ENCODE results near the gene ING4.
"Not testable (repeated sequence)": the region's sequence is repeated elsewhere in the genome, so short reads cannot be mapped to it uniquely, and the experiment has no call there.

ING4 gene

GRCh38 chr12:6662906-6663742 is at the start of gene ING4:
ING4 (minus strand) TSS chr12:6663119; CDS start chr12:6663101, 18 bp downstream.
- DNase-seq (ENCODE audit: low read depth) = peak; percentile 93

GRCh38 chr12:6708960-6709394 is 46.1 kb upstream of the ING4 start:
- DNase-seq (ENCODE audit: low read depth) = no peak

DNA sequence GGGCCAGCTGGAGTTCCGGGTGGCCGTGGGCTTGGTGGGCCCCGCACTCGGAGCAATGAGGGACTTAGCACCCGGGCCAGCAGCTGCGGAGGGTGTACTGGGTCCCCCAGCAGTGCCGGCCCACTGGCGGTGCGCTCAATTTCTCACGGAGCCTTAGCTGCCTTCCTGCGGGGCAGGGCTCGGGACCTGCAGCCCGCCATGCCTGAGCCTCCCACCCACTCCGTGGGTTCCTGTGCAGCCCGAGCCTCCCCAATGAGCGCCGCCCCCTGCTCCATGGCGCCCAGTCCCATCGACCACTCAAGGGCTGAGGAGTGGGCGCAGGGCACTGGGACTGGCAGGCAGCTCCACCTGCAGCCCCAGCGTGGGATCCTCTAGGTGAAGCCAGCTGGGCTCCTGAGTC is 45.4 kb upstream of the ING4 start:
- not testable (repeated sequence) for DNase-seq (ENCODE audit: low read depth)

DNA sequence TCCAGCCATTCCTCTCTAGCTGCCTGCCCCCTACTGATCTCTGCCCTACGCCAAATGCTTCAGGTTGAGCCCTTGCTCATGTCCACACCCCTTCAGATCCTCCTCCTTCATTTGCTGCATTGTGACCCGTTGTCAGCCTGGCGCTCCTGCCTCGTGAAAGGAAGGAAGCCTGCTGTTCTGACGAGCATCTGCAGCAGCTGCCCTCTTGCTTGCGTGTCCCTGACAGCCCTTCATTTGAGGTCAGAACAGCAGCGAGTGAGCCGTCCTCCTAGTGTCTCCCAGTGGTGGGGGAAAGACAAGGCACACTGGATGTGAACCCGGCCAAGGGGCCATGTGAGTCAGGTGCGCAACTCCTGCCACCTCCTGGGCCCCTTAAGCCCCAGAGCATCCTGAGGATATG is 40.7 kb upstream of the ING4 start:
- no peak for DNase-seq (ENCODE audit: low read depth)

DNA sequence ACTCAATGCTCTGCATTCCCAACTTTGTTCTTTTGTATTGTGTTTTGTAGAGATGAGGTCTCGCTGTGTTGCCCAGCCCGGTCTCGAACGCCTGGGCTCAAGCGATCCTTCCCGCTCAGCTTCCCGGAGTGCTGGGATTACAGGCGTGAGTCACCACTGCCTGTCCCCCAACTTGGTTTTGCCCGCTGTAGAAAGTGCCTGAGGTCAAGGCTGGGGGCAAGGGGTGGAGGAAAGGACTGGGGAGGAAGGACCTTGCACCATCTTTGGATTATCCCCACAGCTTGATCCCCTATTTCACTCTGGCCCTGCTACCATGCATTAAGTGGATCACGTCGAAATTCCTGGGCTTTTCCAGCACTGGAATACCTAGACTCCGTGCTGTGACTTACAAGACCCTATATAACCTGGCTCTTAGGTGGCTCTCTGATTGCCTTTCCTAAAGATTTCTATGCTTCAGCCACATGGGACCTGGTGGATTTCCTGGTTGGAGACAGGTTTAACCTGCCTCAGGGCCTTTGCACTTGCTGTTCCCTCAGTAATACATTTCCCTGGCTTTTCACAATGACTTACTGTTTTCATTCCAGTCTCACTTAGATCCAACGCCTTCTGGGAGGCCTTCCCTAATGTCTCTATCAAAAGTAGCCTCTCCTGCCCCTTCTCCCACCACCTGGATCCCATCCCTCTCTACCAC is 38.3 kb upstream of the ING4 start:
- DNase-seq (ENCODE audit: low read depth) = no peak

GRCh38 chr12:6700646-6701051 is 37.7 kb upstream of the ING4 start, which contains the start of gene PIANP:
PIANP (minus strand) TSS chr12:6700815; CDS start chr12:6698061, 2,754 bp downstream.
- DNase-seq (ENCODE audit: low read depth) = peak; percentile 29

DNA sequence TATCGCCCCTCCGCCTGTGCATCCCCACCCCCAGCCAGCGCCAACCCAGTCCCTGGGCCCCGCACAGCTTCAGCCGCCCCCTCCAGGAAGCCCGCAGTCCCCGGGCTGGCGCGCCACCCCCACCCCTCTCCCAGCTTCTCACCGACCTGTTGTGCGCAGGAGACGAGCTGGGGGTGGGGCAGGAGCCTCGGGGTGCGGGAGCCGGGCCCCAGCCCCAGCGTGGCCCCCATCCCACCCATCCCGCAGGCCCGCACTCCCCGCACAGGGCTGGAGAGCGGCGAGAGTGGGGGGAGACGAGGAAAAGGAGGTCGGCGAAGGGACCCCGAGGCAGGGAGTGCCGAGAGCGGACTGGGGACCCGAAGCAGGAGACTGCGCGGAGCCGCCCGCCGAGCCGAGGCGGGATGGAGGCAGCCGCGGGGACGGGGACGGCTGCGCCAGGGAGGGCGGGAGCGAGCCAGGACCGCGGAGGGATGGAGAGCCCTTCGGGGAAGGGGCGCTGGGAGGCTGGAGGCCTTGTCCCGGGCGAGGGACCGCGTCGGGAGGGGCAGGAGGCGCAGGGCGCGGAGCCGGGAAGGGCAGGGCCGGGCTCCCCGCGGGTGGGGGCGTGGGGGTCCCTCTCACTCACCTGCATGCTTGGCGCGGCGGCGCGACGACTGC is 37.2 kb upstream of the ING4 start:
- no peak for DNase-seq (ENCODE audit: low read depth)

DNA sequence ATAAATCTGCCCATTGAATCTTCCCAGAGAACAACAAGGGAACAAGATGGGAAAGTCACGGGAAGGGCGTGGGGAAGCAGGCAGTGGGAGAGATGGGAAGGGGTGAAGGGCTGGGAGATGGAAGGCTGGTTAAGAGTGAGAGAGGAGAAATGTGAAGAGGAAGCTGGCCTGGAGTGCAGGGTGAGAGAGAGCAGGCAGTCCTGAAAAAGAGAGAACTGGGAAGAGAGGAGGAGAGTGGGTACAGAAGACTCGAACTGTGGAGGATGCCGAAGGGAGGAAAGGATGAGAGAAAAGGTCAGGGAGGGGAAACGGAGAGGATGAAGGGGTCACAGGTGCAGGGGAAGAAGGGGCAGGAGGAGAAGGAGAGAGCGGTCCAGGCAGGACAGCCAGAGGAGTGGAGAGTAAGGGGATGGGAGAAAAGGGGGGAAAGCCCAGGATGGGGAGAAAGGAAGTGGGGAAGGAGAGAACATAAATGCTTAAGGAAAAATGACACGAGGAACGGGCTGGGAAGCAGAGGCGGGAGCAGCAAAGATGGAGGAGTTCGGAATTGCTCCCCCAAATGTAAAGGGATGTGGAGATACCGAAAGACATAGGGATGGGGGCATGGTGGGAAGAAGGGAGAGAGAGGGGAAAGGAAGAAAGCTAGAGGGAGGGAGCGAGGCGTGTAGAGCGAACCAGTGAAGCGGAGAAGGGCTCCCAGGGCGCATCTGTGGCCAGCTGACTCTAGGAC is 36.5 kb upstream of the ING4 start:
- no peak for DNase-seq (ENCODE audit: low read depth)

- no peak for DNase-seq (ENCODE audit: low read depth)
Observed at GRCh38 chr12:6698352-6699046, 35.6 kb upstream of the ING4 start.

- DNase-seq (ENCODE audit: low read depth) = no peak
Observed at GRCh38 chr12:6697584-6698351, 34.8 kb upstream of the ING4 start.

GRCh38 chr12:6696690-6697583 is 34.0 kb upstream of the ING4 start:
- DNase-seq (ENCODE audit: low read depth) = no peak

DNA sequence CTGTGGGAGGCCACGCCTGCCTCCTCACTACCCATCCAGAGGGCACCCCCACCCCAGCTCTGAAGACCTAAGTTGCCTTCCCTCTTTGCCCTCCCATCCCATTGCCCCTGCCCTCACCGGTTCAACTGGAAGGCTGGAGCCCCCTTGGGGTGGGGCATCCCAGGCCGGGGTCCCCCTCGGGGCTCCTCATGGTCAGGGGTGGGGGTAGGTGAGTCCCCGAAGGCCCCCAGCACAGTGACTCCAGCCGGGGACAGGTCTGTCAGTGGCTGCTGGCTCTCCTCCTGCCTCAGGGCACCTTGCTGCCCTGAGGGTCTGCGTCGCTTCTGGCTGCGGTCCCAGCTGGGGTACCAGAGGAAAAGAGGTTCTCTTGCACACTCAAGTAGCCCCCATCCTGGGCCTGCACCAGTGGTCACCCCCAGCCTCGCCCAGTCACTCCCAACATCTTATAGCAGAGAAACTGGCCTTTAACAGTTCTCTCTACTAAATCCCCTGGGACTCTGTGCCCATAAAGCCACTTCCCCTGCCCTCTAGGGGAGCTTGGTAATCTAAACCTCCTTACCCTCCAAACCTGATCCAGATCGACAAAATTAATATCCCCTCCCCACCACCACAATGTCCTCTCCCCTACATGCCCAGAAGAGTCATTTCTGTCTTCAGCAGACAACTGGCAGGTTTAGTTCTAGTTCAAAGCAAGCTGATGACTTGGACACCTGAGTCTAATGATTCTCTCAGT is 32.6 kb upstream of the ING4 start:
- no peak for DNase-seq (ENCODE audit: low read depth)

DNA sequence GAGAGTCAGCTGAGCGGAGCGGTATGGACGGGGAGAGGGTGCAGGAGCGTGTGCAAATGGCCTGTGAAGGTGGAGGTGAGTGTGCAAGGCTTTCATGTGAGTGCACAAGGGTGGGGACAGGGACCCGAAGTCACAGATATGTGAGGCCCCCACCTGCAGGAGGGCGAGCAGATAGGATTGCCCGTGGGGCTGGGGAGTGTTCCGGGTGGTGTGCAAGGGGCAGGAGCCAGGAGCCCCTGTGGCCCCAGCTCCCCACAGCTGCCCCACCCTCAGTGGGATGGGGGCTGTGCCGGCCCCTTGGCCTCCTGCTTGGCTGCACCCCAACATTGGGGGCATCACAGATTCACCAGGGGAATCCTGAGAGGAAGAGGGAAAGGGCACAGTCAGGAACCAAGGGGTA is 31.8 kb upstream of the ING4 start:
- no peak for DNase-seq (ENCODE audit: low read depth)

DNA sequence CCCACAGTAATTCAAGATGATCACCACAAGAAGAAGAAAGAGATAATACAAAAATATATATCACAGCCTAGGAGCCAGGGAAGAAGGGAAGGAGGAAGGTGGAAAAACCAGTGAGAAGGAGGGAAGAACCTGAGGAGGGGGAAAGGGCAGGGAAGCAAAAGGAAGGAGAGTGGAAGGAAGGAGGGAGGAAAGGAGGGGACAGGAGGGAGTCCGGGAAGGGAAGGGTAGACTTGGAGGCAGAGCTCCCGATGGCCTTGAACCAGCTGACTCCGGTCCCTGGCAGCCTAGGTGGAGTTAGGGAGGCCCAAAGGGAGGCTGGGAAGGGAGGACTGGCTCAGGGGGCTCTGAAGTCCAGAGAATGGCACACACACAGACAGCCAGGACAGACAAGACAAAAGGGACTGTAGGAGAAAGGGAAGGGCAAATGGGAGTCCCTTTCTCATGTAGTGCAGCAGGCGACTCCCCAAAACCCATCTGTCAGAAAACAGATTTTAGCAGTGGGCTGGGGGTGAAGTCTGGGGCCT is 31.0 kb upstream of the ING4 start:
- DNase-seq (ENCODE audit: low read depth) = no peak

DNA sequence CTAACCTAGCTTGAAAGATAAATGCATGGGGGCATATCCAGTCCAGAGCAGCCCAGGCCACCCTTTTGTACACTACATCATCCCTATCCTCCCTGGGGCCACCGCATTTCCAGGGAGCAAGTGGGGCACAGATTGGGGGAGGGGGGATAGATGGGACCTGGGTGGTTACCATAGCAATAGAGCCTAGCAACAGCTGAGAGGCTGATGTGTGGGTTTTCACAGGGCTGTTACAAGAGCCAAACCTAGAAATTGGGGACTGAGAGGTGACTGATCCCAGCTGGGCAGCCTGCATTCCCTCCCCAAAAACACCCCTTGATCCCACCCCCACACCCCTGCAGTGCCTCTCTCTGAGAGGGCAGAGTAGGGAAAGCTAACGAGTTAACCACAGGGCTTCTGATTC is 30.0 kb upstream of the ING4 start:
- DNase-seq (ENCODE audit: low read depth) = no peak

DNA sequence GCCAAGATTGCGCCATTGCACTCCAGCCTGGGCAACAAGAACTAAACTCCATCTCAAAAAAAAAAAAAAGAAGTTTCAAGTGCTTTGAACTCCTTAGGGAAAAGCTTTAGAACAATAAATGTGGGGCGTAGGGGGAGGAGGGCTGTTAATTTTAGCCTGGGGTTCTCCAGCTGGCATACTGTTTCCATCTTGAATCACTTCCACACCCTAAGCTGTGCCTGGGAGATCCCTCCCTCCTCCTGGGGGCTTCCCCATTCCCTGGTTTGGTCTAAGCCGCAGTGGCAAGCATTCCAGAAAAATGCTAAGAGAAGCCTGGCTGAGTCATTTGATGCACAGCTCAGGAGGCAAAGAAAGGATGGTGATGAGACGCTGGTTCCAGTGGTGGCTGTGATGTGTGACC is 28.6 kb upstream of the ING4 start:
- no peak for DNase-seq (ENCODE audit: low read depth)

- DNase-seq (ENCODE audit: low read depth) = peak; percentile 91
Observed at GRCh38 chr12:6688999-6689882, 26.3 kb upstream of the ING4 start, which contains the start of gene ZNF384. ZNF384 (minus strand) TSS chr12:6689375; CDS start chr12:6679520, 9,855 bp downstream.
